H1 (cell line): ENCODE results near the gene TMEM144.

ENCODE experiments used
- ATF2 ChIP-seq: IDR thresholded peaks from 2 replicates; pipeline ENCODE4 v1.6.1; 2012; ENCODE audit warnings: low read length, inconsistent platforms
- CREB1 ChIP-seq: IDR thresholded peaks from 2 replicates; pipeline ENCODE4 v1.6.1; 2012; ENCODE audit warnings: inconsistent platforms
- CTCF ChIP-seq, 3 experiments: IDR thresholded peaks; 1 replicate in 2 of 3; 2 replicates in 1 of 3; pipeline versions ENCODE4 v1.5.1 to v1.6.1; 2011; ENCODE audit warnings: low read length in 3 of 3, mild to moderate bottlenecking in 3 of 3, inconsistent platforms in 2 of 3, low read depth in 1 of 3, moderate library complexity in 1 of 3; ENCODE audit not compliant: insufficient read depth in 1 of 3; ENCODE audit errors: control extremely low read depth in 1 of 3
- MAFK ChIP-seq: IDR thresholded peaks from 2 replicates; pipeline ENCODE4 v1.6.1; 2012; ENCODE audit warnings: low read depth, mild to moderate bottlenecking, improper control_type of control experiment, low read length
- POLR2A ChIP-seq, 2 experiments: IDR thresholded peaks; 1 replicate in 1 of 2; 2 replicates in 1 of 2; pipeline ENCODE4 v1.6.1; 2011; ENCODE audit warnings: low read depth in 2 of 2, low read length in 2 of 2, mild to moderate bottlenecking in 2 of 2; ENCODE audit errors: control extremely low read depth in 1 of 2
- RAD21 ChIP-seq, 2 experiments: IDR thresholded peaks in 1 of 2; conservative IDR thresholded peaks in 1 of 2; 2 replicates each; pipeline ENCODE4 v1.6.1; 2011; ENCODE audit warnings: low read depth in 2 of 2, low read length in 2 of 2, improper control_type of control experiment in 1 of 2, inconsistent platforms in 1 of 2, mild to moderate bottlenecking in 1 of 2, moderate library complexity in 1 of 2
- SIN3A ChIP-seq, 2 experiments: IDR thresholded peaks in 1 of 2; conservative IDR thresholded peaks in 1 of 2; 2 replicates each; pipeline ENCODE4 v1.6.1; 2011 to 2012; ENCODE audit warnings: low read length in 2 of 2, improper control_type of control experiment in 1 of 2, low read depth in 1 of 2, mild to moderate bottlenecking in 1 of 2
- SIX5 ChIP-seq: IDR thresholded peaks from 2 replicates; pipeline ENCODE4 v1.6.1; 2011; ENCODE audit warnings: mild to moderate bottlenecking, low read depth, low read length
- TAF7 ChIP-seq: optimal IDR thresholded peaks from 2 replicates; pipeline ENCODE3; 2011; ENCODE audit warnings: low read depth, mild to moderate bottlenecking, inconsistent platforms, low read length, moderate library complexity, borderline replicate concordance

GRCh38 chr4:158166701-158167100 lies 43.6 kb upstream of the TMEM144 start:
- TF ChIP-seq CTCF (IDR thresholded peaks at IDR 0.05; ENCODE audit: control extremely low read depth in 1 of 3, insufficient read depth in 1 of 3, low read depth in 1 of 3, low read length in 3 of 3) (no peak), RAD21 (IDR thresholded peaks at IDR 0.05 in 1 of 2, conservative IDR thresholded peaks at IDR 0.05 in 1 of 2; ENCODE audit: low read depth in 2 of 2, low read length in 2 of 2) (no peak), TAF7 (no peak), SIX5 (no peak), POLR2A (IDR thresholded peaks at IDR 0.05; ENCODE audit: control extremely low read depth in 1 of 2, low read depth in 2 of 2, low read length in 2 of 2) (no peak), MAFK (no peak), ATF2 (no peak), SIN3A (conservative IDR thresholded peaks at IDR 0.05 in 1 of 2, IDR thresholded peaks at IDR 0.05 in 1 of 2; ENCODE audit: low read depth in 1 of 2, low read length in 2 of 2) (no peak), CREB1 (no peak)
